IPS-18c (cell line): ENCODE results near the gene BRD1.

Source experiments
- H3K4me3 ChIP-seq: 2 replicates; pipeline ENCODE4 v1.7.0; 2013; ENCODE audit warnings: low read depth, mild to moderate bottlenecking, low read length, moderate library complexity; ENCODE audit not compliant: insufficient read depth
- H3K9me3 ChIP-seq: one replicate; pipeline ENCODE4 v1.6.1; 2013; ENCODE audit warnings: mild to moderate bottlenecking, low read length, moderate library complexity; ENCODE audit not compliant: control insufficient read depth, insufficient read depth

BRD1 gene

GRCh38 chr22:49814856-49815255 lies 12.8 kb downstream of the BRD1 start:
- H3K4me3 ChIP-seq = no peak overlapping the region
- H3K9me3 ChIP-seq = no peaks in the 10 kb centered on the region

GRCh38 chr22:49814164-49814686 lies 13.4 kb downstream of the BRD1 start:
- no peaks in the 10 kb centered on the region for H3K9me3 ChIP-seq
- no peak overlapping the region for H3K4me3 ChIP-seq

- H3K4me3 ChIP-seq = no peak overlapping the region
Observed at GRCh38 chr22:49812838-49813237, 14.8 kb downstream of the BRD1 start.

DNA sequence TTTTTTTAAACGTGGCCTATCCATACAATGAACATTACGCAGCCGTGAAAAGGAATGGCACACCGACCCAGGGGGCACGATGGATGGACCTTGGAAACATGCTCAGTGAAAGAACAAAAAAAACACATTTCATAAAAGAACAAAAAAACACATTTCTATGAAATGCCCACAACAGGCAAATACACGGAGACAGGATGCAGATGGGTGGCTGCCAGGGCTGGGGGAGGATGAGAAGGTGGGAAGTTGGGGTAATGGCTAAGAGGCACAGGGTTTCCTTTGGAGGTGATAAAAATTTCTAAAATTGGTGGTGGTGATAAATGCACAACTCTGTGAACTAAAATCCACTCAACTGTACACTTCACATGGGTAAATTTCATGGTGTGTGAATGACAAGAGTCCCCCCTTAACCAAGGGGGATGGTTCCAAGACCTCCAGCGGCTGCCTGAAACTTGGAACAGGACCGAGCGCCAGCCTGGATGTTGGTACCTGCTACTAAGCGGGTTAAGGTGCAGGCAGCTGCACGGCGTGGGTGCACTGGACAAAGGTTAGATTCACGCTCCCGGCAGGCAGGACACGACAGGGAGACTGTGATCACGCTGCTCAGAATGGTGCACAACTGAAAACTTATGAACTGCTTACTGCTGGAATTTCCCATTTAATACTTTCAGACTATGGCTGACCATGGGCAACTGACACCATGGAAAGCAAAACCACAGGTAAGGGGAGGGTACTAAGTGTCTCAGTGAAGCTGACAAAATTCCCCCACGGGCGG lies 16.5 kb downstream of the BRD1 start:
- no peak overlapping the region for H3K4me3 ChIP-seq

More at GRCh38 chr22:49812838-49813237, 14.8 kb downstream of the BRD1 start:
- no peaks in the 10 kb centered on the region for H3K9me3 ChIP-seq

GRCh38 chr22:49810363-49811019 lies 17.2 kb downstream of the BRD1 start:
- no peak overlapping the region for H3K4me3 ChIP-seq

More for the DNA sequence above, 16.5 kb downstream of the BRD1 start:
- no peaks in the 10 kb centered on the region for H3K9me3 ChIP-seq

GRCh38 chr22:49807780-49808708 lies 19.6 kb downstream of the BRD1 start:
- H3K4me3 ChIP-seq = no peak overlapping the region
- peaks cover under 1% of the 10 kb centered on the region for H3K9me3 ChIP-seq

More at GRCh38 chr22:49810363-49811019, 17.2 kb downstream of the BRD1 start:
- H3K9me3 ChIP-seq = no peaks in the 10 kb centered on the region

- H3K4me3 ChIP-seq = no peak overlapping the region
Observed at GRCh38 chr22:49807129-49807528, 20.5 kb downstream of the BRD1 start.

GRCh38 chr22:49803737-49804375 lies 23.8 kb downstream of the BRD1 start:
- H3K4me3 ChIP-seq = no peak overlapping the region

More at GRCh38 chr22:49807129-49807528, 20.5 kb downstream of the BRD1 start:
- peaks cover 2% of the 10 kb centered on the region for H3K9me3 ChIP-seq

GRCh38 chr22:49803134-49803533 lies 24.5 kb downstream of the BRD1 start:
- Histone ChIP-seq H3K9me3 (peaks cover 2% of the 10 kb centered on the region), H3K4me3 (no peak overlapping the region)

More at GRCh38 chr22:49803737-49804375, 23.8 kb downstream of the BRD1 start:
- peaks cover 2% of the 10 kb centered on the region for H3K9me3 ChIP-seq

DNA sequence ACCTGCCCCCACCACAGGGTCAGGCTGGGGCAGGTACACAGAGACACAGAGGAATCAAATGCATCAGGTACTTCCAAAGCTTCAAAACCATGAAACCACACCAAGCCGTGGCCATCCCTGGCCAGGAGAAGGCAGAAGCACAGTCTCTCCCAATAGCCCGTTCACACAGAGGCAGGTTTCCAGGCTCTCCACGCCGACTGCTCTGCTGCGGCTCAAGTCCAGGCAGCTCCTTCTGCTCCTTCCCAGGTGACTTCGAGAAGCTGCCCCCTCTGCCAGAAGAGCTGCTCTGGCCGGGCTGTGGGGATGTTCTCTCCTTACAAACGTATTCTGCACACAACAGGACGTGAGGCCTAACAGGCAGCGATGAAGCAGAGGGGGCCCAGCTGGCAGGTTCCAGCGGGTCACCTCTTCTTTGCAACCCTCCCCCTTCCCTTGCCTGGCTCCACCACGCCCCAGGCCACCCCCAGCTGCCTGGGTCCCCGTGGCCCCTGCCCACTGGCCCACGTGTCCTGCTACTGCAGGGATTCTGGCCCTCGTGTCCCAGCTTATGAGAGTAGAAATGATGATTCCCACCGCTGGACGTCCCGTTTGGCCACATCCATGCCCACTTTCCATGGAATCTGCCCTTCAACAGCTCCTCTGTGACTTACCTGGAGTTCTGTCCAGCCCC lies 26.1 kb downstream of the BRD1 start:
- Histone ChIP-seq H3K9me3 (peaks cover 2% of the 10 kb centered on the region), H3K4me3 (no peak overlapping the region)

DNA sequence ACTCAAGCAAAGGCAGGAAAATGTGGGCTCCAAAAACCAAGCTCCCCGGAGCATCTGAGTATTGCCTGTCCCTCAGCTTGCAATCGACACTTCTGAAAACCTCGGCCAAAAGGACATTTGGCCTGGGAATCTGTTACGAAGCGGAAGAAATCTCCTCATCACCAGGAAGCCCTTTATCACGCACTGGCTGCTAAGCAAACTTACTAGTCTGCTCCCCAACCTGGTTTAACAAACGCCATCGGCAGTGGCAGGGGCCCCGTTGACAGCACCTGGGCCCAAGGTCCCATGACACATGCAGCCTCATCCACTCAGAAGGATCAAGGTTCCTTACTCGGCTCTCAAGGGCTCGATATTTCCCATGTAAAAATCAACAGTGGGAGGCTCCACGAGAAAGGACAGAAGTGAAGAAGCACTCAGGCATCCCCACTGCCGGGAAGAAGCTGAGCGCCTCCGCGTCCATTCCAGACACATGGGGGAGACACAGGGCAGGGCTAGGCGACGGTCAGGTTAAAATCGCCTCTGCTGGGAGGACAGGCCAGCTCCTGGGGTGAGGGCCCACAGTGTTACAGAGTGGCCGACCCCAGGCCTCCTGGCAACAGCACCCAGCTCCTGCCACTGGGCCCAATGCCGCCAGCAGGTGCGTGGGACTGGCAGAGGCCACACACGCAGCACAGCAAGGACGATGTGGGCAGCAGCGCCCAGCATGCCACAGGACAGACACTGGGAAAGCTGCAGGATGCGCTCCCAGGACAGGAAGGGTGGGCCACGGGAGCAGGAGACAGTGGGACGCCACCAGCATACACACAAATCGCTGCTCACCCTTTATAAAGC lies 27.1 kb downstream of the BRD1 start:
- H3K9me3 ChIP-seq = peaks cover 2% of the 10 kb centered on the region
- no peak overlapping the region for H3K4me3 ChIP-seq

DNA sequence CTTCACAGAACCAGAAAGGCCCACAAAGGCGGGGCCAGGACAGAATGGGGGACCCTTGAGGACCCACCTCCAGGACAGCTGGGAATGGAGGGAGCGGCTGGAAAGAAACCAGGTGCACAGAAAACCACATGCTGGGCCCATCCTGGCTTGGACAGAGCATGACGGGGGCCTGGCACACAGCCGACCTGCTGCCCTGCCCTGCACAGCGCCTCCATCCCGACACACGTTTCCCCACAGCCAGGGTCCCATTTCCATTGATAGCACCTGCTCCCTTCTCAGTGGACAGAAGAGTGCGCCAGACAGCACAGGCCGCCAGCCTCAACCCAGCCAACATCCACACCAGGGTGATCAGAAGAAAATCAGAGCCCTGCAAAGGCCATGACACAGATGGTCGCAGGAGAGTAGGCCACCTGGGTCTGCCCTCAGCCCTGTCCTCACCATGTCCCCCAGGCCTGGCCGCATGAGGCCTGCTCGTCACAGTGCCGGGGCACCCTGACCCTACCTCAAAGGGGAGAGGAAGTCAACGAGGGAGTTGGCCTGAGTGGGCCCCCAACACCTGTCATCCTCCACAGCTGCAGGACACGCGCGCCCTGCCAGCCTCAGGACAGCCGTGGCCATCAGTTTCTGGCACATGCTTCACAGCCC lies 28.1 kb downstream of the BRD1 start:
- H3K4me3 ChIP-seq = no peak overlapping the region
- H3K9me3 ChIP-seq = peaks cover 2% of the 10 kb centered on the region

DNA sequence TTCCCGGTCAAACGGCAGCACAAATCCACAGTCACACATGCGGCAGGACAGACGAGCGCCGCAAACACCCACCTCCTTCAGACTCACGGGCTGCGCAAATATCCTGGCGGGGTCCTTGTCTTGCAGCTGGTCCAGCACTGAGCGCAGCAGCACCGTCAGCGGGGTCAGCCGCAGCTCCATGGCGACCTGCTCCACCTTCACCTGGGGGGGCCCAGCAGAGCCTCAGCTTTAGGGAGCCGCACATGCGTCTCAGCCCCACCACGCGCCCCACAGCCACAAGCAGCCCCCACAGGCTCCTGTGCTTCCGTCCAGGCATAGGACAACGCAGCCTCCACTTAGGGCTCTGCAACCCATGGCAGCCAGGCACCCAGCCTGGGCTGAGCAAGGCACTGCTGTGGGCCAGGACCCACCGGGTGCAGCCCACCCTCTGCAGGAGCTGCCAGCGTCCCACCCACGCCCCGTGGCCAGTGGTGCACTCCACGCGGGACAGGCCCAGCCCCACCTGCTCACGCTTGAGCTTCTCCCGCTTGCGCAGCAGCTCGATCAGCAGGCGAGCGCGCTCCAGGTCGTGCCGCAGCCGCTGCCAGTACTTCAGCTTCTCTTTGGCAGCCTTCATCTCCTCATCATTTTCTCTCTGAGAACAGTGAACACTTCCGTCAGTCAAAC lies 29.1 kb downstream of the BRD1 start:
- no peak overlapping the region for H3K4me3 ChIP-seq
- peaks cover 2% of the 10 kb centered on the region for H3K9me3 ChIP-seq

DNA sequence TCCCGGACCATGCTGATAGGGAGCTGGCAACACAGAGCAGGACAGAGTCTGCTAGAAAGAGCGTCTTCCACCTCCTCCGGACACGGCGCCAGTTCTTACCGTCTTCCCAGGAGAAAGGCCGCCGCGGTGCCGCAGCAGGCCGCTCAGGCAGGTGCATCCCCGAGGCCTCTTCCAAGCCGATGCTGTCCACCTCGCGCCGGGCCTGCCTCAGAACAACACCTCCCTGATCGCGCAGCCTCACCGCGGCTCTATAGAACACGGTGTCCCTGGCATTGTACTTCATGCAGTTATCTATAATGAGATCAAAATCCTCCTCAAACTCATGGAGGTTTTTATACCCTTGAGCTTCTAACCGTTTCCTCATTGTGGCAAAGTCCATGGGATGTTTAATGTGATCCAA lies 30.0 kb downstream of the BRD1 start:
- no peaks in the 10 kb centered on the region for H3K9me3 ChIP-seq
- no peak overlapping the region for H3K4me3 ChIP-seq
